ENCODE results near the gene SCARB1.

DNA sequence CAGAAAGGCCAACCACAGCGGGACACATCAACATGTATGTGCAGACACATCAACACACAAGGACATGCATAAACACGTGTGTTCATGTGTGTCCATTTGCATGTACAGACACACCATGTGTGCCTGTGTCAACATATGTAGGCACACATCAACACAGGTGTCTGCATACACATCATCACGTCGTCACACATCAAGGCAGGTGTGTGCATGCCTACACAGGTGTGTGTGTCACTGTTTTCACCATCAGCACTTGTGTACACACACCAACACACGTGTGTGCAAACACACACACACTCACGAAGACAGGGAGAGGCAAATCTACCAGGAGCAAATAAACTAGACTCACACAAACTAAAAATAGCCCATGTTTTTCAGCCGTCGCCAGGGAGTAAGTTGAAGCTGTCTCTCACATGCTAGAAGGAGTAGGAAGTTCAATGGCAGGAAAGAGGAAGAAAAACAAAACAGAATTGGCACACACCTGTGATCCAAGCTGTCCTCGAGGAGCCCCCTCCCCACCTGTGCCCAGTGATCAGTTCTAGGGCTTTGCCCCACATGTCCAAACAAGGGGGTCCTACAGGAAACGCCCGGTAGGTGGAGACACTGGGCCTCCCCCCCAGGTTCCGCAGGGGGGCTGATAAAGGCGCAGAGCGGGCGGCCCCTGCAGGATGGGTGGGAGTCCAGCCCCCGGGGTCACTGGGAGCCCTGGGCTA is 7.4 kb downstream of the SCARB1 start:
- TF ChIP-seq EZH2phosphoT487 (IDR thresholded peaks at IDR 0.05) (no peak), EZH2 (IDR thresholded peaks at IDR 0.05) (no peak)
- TF ChIP-seq, protein P1, sequence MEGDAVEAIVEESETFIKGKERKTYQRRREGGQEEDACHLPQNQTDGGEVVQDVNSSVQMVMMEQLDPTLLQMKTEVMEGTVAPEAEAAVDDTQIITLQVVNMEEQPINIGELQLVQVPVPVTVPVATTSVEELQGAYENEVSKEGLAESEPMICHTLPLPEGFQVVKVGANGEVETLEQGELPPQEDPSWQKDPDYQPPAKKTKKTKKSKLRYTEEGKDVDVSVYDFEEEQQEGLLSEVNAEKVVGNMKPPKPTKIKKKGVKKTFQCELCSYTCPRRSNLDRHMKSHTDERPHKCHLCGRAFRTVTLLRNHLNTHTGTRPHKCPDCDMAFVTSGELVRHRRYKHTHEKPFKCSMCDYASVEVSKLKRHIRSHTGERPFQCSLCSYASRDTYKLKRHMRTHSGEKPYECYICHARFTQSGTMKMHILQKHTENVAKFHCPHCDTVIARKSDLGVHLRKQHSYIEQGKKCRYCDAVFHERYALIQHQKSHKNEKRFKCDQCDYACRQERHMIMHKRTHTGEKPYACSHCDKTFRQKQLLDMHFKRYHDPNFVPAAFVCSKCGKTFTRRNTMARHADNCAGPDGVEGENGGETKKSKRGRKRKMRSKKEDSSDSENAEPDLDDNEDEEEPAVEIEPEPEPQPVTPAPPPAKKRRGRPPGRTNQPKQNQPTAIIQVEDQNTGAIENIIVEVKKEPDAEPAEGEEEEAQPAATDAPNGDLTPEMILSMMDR (IDR thresholded peaks at IDR 0.05), result no peak

All from neural progenitor cell (in vitro differentiated cells).